HL-60 (cell line): ENCODE data around the gene ZBTB8B.

Source experiments
- GABPA ChIP-seq: IDR thresholded peaks from 2 replicates; pipeline ENCODE4 v1.6.1; 2012; ENCODE audit warnings: low read depth
- POLR2AphosphoS5 ChIP-seq: IDR thresholded peaks from 2 replicates; pipeline ENCODE4 v1.6.1; 2012; ENCODE audit warnings: low read depth
- TF ChIP-seq, protein P1 (sequence below): IDR thresholded peaks from one replicate; pipeline ENCODE4 v1.5.1; 2011; ENCODE audit warnings: low read length, control low read depth, inconsistent platforms; ENCODE audit not compliant: insufficient read depth
- TF ChIP-seq, protein P2 (sequence below): IDR thresholded peaks from 2 replicates; pipeline ENCODE4 v1.6.1; 2012; ENCODE audit warnings: low read depth; ENCODE audit not compliant: insufficient replicate concordance

DNA sequence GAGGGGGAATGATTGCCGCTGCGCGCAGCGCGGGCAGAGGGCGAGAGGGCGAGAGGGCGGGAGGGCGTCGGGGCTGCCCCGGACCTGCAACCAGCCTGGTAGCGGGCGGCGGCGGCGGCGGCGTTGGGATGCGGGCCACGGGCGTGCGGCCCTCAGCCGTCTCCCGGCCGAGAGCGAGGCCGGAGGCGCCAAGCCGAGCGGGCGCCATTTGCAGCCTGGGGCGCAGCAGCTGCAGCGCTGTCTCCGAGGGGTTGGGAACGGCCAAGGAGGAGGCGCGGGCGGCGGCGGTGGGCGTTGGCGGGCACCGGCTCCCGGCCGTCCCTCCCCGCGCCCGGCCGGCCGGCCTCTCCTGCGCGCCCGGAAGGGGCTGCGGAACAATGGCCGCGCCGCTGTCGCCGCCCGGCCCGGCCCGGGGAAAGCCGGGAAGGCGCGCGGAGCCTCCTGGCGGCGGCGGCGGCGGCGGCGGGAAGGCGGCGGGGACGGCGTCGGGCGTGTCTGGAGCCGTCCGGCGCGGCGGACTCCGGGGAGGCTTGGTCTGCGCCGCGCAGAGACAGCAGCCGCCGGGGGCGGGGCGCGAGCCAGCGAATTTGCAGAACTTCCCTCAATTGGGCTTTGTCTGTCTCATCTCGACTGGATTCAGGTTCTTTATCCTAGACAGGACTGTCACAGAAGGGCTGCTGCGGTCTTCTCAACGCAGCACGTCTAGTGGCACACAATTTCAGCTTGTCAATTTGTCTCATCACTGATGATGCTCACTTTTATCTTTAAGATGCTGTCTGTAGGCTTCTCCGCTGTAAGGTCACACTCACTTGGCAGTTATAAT, 35.7 kb downstream of the ZBTB8B start:
- TF ChIP-seq, protein P1, sequence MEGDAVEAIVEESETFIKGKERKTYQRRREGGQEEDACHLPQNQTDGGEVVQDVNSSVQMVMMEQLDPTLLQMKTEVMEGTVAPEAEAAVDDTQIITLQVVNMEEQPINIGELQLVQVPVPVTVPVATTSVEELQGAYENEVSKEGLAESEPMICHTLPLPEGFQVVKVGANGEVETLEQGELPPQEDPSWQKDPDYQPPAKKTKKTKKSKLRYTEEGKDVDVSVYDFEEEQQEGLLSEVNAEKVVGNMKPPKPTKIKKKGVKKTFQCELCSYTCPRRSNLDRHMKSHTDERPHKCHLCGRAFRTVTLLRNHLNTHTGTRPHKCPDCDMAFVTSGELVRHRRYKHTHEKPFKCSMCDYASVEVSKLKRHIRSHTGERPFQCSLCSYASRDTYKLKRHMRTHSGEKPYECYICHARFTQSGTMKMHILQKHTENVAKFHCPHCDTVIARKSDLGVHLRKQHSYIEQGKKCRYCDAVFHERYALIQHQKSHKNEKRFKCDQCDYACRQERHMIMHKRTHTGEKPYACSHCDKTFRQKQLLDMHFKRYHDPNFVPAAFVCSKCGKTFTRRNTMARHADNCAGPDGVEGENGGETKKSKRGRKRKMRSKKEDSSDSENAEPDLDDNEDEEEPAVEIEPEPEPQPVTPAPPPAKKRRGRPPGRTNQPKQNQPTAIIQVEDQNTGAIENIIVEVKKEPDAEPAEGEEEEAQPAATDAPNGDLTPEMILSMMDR, result no peak
- TF ChIP-seq POLR2AphosphoS5 (no peak), GABPA (no peak)
- TF ChIP-seq, protein P2, sequence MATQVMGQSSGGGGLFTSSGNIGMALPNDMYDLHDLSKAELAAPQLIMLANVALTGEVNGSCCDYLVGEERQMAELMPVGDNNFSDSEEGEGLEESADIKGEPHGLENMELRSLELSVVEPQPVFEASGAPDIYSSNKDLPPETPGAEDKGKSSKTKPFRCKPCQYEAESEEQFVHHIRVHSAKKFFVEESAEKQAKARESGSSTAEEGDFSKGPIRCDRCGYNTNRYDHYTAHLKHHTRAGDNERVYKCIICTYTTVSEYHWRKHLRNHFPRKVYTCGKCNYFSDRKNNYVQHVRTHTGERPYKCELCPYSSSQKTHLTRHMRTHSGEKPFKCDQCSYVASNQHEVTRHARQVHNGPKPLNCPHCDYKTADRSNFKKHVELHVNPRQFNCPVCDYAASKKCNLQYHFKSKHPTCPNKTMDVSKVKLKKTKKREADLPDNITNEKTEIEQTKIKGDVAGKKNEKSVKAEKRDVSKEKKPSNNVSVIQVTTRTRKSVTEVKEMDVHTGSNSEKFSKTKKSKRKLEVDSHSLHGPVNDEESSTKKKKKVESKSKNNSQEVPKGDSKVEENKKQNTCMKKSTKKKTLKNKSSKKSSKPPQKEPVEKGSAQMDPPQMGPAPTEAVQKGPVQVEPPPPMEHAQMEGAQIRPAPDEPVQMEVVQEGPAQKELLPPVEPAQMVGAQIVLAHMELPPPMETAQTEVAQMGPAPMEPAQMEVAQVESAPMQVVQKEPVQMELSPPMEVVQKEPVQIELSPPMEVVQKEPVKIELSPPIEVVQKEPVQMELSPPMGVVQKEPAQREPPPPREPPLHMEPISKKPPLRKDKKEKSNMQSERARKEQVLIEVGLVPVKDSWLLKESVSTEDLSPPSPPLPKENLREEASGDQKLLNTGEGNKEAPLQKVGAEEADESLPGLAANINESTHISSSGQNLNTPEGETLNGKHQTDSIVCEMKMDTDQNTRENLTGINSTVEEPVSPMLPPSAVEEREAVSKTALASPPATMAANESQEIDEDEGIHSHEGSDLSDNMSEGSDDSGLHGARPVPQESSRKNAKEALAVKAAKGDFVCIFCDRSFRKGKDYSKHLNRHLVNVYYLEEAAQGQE, result no peak
